Neural cell (in vitro differentiated cells): ENCODE measurements around the gene DNMT3A. TPM values are rescaled to one million over a fixed set of nuclear protein-coding genes. Genes with fewer than 3 reads are reported as not detected.

Experiments
- H2AFZ ChIP-seq: fragments of 200-600, 300-800 bp; sonication (generic), shearing (Covaris generic); 2 replicates; pipeline ENCODE4 v1.6.0; 2014; ENCODE audit warnings: low read depth, mild to moderate bottlenecking, antibody characterized with exemption, low read length, moderate library complexity
- H3F3A ChIP-seq: fragments of 200-600 bp; shearing (Covaris generic); 2 replicates; pipeline ENCODE4 v1.6.1; 2016; ENCODE audit warnings: mild to moderate bottlenecking, moderate library complexity, mixed read lengths, antibody characterized with exemption, low read length; ENCODE audit not compliant: insufficient read depth, poor library complexity, severe bottlenecking
- H3K27ac ChIP-seq: fragments of 200-600, 300-800 bp; sonication (generic), shearing (Covaris generic); 2 replicates; pipeline ENCODE4 v1.5.1; 2014; ENCODE audit warnings: mild to moderate bottlenecking, low read length, moderate library complexity
- H3K27me3 ChIP-seq: fragments of 300-800, 200-600 bp; sonication (generic), shearing (Covaris generic); 2 replicates; pipeline ENCODE4 v1.6.0; 2014; ENCODE audit warnings: mild to moderate bottlenecking, low read depth, low read length, moderate library complexity; ENCODE audit not compliant: insufficient read depth
- H3K36me3 ChIP-seq: fragments of 300-800, 200-600 bp; sonication (generic), shearing (Covaris generic); 2 replicates; pipeline ENCODE4 v1.5.1; 2014; ENCODE audit warnings: mild to moderate bottlenecking, antibody characterized with exemption, low read length, moderate library complexity; ENCODE audit not compliant: insufficient read depth
- H3K4me2 ChIP-seq: fragments of 300-800, 200-600 bp; sonication (generic), shearing (Covaris generic); 2 replicates; pipeline ENCODE4 v1.6.0; 2014; ENCODE audit warnings: mild to moderate bottlenecking, low read length
- H3K4me3 ChIP-seq: fragments of 300-800, 200-600 bp; sonication (generic), shearing (Covaris generic); 2 replicates; pipeline ENCODE4 v1.5.1; 2014; ENCODE audit warnings: mild to moderate bottlenecking, low read length, moderate library complexity
- H3K79me2 ChIP-seq: fragments of 200-600 bp; shearing (Covaris generic); replicated peaks from 2 replicates; pipeline ENCODE4 v1.6.0; 2014; ENCODE audit warnings: mild to moderate bottlenecking, low read length, moderate library complexity; ENCODE audit not compliant: insufficient read depth
- H3K9ac ChIP-seq: fragments of 300-800, 200-600 bp; sonication (generic), shearing (Covaris generic); 2 replicates; pipeline ENCODE4 v1.6.1; 2016; ENCODE audit warnings: mild to moderate bottlenecking, low read length, mixed read lengths
- H3K9me2 ChIP-seq: fragments of 200-600 bp; shearing (Covaris generic); 2 replicates; pipeline ENCODE4 v1.6.1; 2016; ENCODE audit warnings: mild to moderate bottlenecking, low read length, mixed read lengths; ENCODE audit not compliant: insufficient read depth
- H3K9me3 ChIP-seq: fragments of 200-600, 300-800 bp; sonication (generic), shearing (Covaris generic); 2 replicates; pipeline ENCODE4 v1.6.1; 2016; ENCODE audit warnings: mild to moderate bottlenecking, mixed run types, low read length, moderate library complexity, mixed read lengths
- H4K20me1 ChIP-seq: fragments of 200-600 bp; shearing (Covaris generic); 2 replicates; pipeline ENCODE4 v1.6.1; 2016; ENCODE audit warnings: mild to moderate bottlenecking, mixed run types; ENCODE audit not compliant: insufficient read depth
- EP300 ChIP-seq: fragments of 450-650 bp; conservative IDR thresholded peaks from 2 replicates; pipeline ENCODE4 v1.6.1; 2014; ENCODE audit warnings: antibody characterized with exemption, mild to moderate bottlenecking, moderate library complexity; ENCODE audit not compliant: poor library complexity, severe bottlenecking
- EZH2 ChIP-seq: fragments of 200-600, 300-800 bp; shearing (Covaris generic), sonication (generic); IDR thresholded peaks from 2 replicates; pipeline ENCODE4 v1.6.1; 2014; ENCODE audit warnings: antibody characterized with exemption, low read length, borderline replicate concordance, mild to moderate bottlenecking; ENCODE audit not compliant: insufficient read depth, poor library complexity, severe bottlenecking
- MXI1 ChIP-seq: fragments of 450-650 bp; conservative IDR thresholded peaks from 2 replicates; pipeline ENCODE4 v1.6.1; 2014; ENCODE audit warnings: antibody characterized with exemption, mild to moderate bottlenecking; ENCODE audit not compliant: poor library complexity, severe bottlenecking
- POLR2AphosphoS5 ChIP-seq: IDR thresholded peaks from 2 replicates; pipeline ENCODE4 v1.6.1; 2012
- RAD21 ChIP-seq: fragments of 450-650 bp; conservative IDR thresholded peaks from 2 replicates; pipeline ENCODE4 v1.6.1; 2014; ENCODE audit warnings: antibody characterized with exemption, mild to moderate bottlenecking, moderate library complexity
- SMC3 ChIP-seq: fragments of 450-650 bp; conservative IDR thresholded peaks from 2 replicates; pipeline ENCODE4 v1.6.1; 2014; ENCODE audit warnings: antibody characterized with exemption, mild to moderate bottlenecking, moderate library complexity; ENCODE audit not compliant: poor library complexity
- TAF1 ChIP-seq: IDR thresholded peaks from 2 replicates; pipeline ENCODE4 v1.6.1; 2012; ENCODE audit warnings: low read depth
- polyA plus RNA-seq: library from polyadenylated mRNA; depleted of rRNA; stranded (reverse); fragments of >200 nt; gene quantifications from 2 replicates; pipeline ENCODE4 v1.2.3, GENCODE V29; 2014
- TF ChIP-seq, protein P1 (sequence below): IDR thresholded peaks from 2 replicates; pipeline ENCODE4 v1.6.1; 2012; ENCODE audit warnings: borderline replicate concordance
- TF ChIP-seq, protein P2 (sequence below): fragments of 450-650 bp; IDR thresholded peaks from 2 replicates; pipeline ENCODE4 v1.5.1; 2014; ENCODE audit warnings: antibody characterized with exemption, mild to moderate bottlenecking, moderate library complexity; ENCODE audit not compliant: poor library complexity, severe bottlenecking

The DNMT3A gene
- polyA plus RNA-seq, 1 donor from 2014 or later, result 33.0 TPM

DNA sequence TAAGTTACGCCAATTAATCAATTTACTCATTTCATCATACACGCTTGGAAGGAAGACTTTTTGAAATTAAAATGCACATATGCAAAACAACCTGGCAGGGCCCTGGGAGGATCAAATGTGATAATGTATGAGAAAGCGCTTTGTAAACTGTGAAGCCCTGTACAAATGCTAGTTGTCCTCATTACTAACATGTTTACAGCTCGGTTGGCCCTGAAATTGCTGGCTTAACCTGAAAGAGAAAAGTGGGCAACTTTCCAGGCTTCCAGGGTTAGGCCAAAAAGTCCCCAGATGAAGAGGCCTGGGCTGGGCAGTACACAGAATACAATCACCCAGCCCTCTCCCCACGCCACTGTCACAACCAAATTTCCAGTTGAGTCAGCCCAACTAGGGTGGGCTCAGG is 60.2 kb downstream of the DNMT3A start:
- Histone ChIP-seq H3K36me3 (no peaks in the 10 kb centered on the region), H3K9me3 (no peaks in the 10 kb centered on the region), H2AFZ (no peak overlapping the region), H3K4me3 (no peak overlapping the region), H3K9me2 (no peaks in the 10 kb centered on the region), H3K4me2 (no peak overlapping the region), H3K79me2 (no peaks in the 10 kb centered on the region), H3F3A (no peaks in the 10 kb centered on the region), H4K20me1 (no peaks in the 10 kb centered on the region), H3K27me3 (no peaks in the 10 kb centered on the region), H3K9ac (no peak overlapping the region), H3K27ac (no peak overlapping the region)
- TF ChIP-seq TAF1 (no peak), MXI1 (no peak)
- TF ChIP-seq, protein P1, sequence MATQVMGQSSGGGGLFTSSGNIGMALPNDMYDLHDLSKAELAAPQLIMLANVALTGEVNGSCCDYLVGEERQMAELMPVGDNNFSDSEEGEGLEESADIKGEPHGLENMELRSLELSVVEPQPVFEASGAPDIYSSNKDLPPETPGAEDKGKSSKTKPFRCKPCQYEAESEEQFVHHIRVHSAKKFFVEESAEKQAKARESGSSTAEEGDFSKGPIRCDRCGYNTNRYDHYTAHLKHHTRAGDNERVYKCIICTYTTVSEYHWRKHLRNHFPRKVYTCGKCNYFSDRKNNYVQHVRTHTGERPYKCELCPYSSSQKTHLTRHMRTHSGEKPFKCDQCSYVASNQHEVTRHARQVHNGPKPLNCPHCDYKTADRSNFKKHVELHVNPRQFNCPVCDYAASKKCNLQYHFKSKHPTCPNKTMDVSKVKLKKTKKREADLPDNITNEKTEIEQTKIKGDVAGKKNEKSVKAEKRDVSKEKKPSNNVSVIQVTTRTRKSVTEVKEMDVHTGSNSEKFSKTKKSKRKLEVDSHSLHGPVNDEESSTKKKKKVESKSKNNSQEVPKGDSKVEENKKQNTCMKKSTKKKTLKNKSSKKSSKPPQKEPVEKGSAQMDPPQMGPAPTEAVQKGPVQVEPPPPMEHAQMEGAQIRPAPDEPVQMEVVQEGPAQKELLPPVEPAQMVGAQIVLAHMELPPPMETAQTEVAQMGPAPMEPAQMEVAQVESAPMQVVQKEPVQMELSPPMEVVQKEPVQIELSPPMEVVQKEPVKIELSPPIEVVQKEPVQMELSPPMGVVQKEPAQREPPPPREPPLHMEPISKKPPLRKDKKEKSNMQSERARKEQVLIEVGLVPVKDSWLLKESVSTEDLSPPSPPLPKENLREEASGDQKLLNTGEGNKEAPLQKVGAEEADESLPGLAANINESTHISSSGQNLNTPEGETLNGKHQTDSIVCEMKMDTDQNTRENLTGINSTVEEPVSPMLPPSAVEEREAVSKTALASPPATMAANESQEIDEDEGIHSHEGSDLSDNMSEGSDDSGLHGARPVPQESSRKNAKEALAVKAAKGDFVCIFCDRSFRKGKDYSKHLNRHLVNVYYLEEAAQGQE, result no peak

DNA sequence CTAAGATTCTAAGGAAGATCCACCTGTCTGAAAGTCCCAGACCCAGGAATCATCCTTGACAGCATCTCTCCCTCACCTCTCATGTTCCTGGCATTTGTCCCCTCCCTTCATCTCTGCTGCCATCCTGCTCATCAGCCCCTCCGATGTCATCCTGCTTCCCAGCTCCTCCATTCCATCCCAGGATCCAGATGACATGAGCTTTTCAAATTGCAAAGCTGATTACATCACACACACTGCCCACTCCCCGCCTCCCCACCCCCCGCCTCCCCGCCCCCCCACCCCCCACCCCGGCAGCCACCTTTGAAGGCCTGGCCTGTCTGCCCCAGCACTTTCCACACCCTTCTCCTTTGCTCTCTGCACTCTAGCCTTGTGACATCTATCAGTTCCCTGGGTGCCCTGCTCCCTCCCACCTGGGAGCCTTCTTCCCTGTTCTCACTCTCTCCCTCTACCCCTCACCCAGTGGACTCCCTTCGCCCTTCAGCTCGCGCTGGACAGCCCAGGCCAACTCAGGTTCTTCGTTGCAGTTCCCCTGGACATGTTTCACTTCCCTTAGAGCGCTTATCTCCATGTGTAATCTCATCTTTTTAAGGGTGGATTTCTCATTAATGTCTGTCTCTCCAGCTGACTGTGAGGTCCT is 61.6 kb downstream of the DNMT3A start:
- Histone ChIP-seq H4K20me1 (no peaks in the 10 kb centered on the region), H3K9me2 (no peaks in the 10 kb centered on the region), H3K27ac (no peak overlapping the region), H3K79me2 (no peaks in the 10 kb centered on the region), H3K27me3 (no peaks in the 10 kb centered on the region), H3K4me2 (no peak overlapping the region), H3K9me3 (no peaks in the 10 kb centered on the region), H3F3A (no peaks in the 10 kb centered on the region), H3K9ac (no peak overlapping the region), H3K36me3 (no peaks in the 10 kb centered on the region), H3K4me3 (no peak overlapping the region), H2AFZ (no peak overlapping the region)
- no peak for TF ChIP-seq POLR2AphosphoS5
- no peak for TF ChIP-seq EZH2
- TF ChIP-seq, protein P1, result no peak
- no peak for TF ChIP-seq EP300
- no peak for TF ChIP-seq SMC3
- TF ChIP-seq, protein P2, sequence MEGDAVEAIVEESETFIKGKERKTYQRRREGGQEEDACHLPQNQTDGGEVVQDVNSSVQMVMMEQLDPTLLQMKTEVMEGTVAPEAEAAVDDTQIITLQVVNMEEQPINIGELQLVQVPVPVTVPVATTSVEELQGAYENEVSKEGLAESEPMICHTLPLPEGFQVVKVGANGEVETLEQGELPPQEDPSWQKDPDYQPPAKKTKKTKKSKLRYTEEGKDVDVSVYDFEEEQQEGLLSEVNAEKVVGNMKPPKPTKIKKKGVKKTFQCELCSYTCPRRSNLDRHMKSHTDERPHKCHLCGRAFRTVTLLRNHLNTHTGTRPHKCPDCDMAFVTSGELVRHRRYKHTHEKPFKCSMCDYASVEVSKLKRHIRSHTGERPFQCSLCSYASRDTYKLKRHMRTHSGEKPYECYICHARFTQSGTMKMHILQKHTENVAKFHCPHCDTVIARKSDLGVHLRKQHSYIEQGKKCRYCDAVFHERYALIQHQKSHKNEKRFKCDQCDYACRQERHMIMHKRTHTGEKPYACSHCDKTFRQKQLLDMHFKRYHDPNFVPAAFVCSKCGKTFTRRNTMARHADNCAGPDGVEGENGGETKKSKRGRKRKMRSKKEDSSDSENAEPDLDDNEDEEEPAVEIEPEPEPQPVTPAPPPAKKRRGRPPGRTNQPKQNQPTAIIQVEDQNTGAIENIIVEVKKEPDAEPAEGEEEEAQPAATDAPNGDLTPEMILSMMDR, result no peak
- TF ChIP-seq MXI1, result no peak
- no peak for TF ChIP-seq TAF1
- no peak for TF ChIP-seq RAD21
